ENCODE measurements around the gene ELL. TPM values are rescaled to one million over a fixed set of nuclear protein-coding genes. Genes with fewer than 3 reads are reported as not detected.

Gene ELL
- total RNA-seq, 1 donor from 2014 or later = 25.3 TPM

- Histone ChIP-seq H3K4me1 (peaks cover 62% of the 10 kb centered on the region), H3K9me3 (no peaks in the 10 kb centered on the region), H3K27ac (no peak overlapping the region), H3K36me3 (no peaks in the 10 kb centered on the region), H3K27me3 (no peaks in the 10 kb centered on the region), H3K4me3 (no peak overlapping the region)
- DNase-seq (ENCODE audit: extremely low spot score in 2 of 2) = no peak
- TF ChIP-seq POLR2AphosphoS5 (IDR thresholded peaks at IDR 0.05; ENCODE audit: insufficient read depth in 1 of 2, low read depth in 1 of 2) (no peak), CTCF (IDR thresholded peaks at IDR 0.05) (no peak), POLR2A (IDR thresholded peaks at IDR 0.05) (no peak)
- intact Hi-C loops (cut with DNase I) = no loop called here
These were observed 46.0 kb downstream of the ELL start for GRCh38 chr19:18475762-18476331.

- Histone ChIP-seq H3K27me3 (no peaks in the 10 kb centered on the region), H3K4me3 (no peak overlapping the region), H3K27ac (no peak overlapping the region), H3K4me1 (peaks cover 60% of the 10 kb centered on the region), H3K9me3 (no peaks in the 10 kb centered on the region), H3K36me3 (no peaks in the 10 kb centered on the region)
- no peak for DNase-seq (ENCODE audit: extremely low spot score in 2 of 2)
- intact Hi-C loops (cut with DNase I) = no loop called here
- TF ChIP-seq POLR2AphosphoS5 (IDR thresholded peaks at IDR 0.05; ENCODE audit: insufficient read depth in 1 of 2, low read depth in 1 of 2) (no peak), CTCF (IDR thresholded peaks at IDR 0.05) (no peak), POLR2A (IDR thresholded peaks at IDR 0.05) (no peak)
These were observed 46.8 kb downstream of the ELL start for GRCh38 chr19:18475004-18475453.

- Histone ChIP-seq H3K9me3 (no peaks in the 10 kb centered on the region), H3K27ac (no peak overlapping the region)
- intact Hi-C loops (cut with DNase I) = no loop called here
These were observed 47.4 kb downstream of the ELL start for GRCh38 chr19:18474366-18474887.

GRCh38 chr19:18473706-18474087 is 48.2 kb downstream of the ELL start:
- Histone ChIP-seq H3K27me3 (no peaks in the 10 kb centered on the region), H3K9me3 (no peaks in the 10 kb centered on the region), H3K27ac (peak overlapping the region; percentile 46), H3K36me3 (no peaks in the 10 kb centered on the region), H3K4me3 (no peak overlapping the region), H3K4me1 (peaks cover 57% of the 10 kb centered on the region)
- TF ChIP-seq POLR2A (IDR thresholded peaks at IDR 0.05) = no peak
- no peak for TF ChIP-seq CTCF (IDR thresholded peaks at IDR 0.05)
- no peak for TF ChIP-seq POLR2AphosphoS5 (IDR thresholded peaks at IDR 0.05; ENCODE audit: insufficient read depth in 1 of 2, low read depth in 1 of 2)
- no peak for DNase-seq (ENCODE audit: extremely low spot score in 2 of 2)
- intact Hi-C loops (cut with DNase I) = no loop called here

More at GRCh38 chr19:18474366-18474887, 47.4 kb downstream of the ELL start:
- H3K4me3 ChIP-seq = no peak overlapping the region
- TF ChIP-seq POLR2A (IDR thresholded peaks at IDR 0.05) (no peak), POLR2AphosphoS5 (IDR thresholded peaks at IDR 0.05; ENCODE audit: insufficient read depth in 1 of 2, low read depth in 1 of 2) (no peak), CTCF (IDR thresholded peaks at IDR 0.05) (no peak)
- no peaks in the 10 kb centered on the region for H3K36me3 ChIP-seq
- H3K4me1 ChIP-seq = peaks cover 60% of the 10 kb centered on the region
- no peak for DNase-seq (ENCODE audit: extremely low spot score in 2 of 2)
- no peaks in the 10 kb centered on the region for H3K27me3 ChIP-seq

- intact Hi-C loops (cut with DNase I) = no loop called here
- Histone ChIP-seq H3K27me3 (no peaks in the 10 kb centered on the region), H3K4me3 (no peak overlapping the region), H3K36me3 (no peaks in the 10 kb centered on the region), H3K9me3 (no peaks in the 10 kb centered on the region), H3K27ac (no peak overlapping the region), H3K4me1 (peaks cover 57% of the 10 kb centered on the region)
- no peak for DNase-seq (ENCODE audit: extremely low spot score in 2 of 2)
- no peak for TF ChIP-seq POLR2A (IDR thresholded peaks at IDR 0.05)
- no peak for TF ChIP-seq POLR2AphosphoS5 (IDR thresholded peaks at IDR 0.05; ENCODE audit: insufficient read depth in 1 of 2, low read depth in 1 of 2)
- no peak for TF ChIP-seq CTCF (IDR thresholded peaks at IDR 0.05)
These were observed 48.7 kb downstream of the ELL start for GRCh38 chr19:18473003-18473705.
